K562 (cell line): Measurements from ENCODE around the gene TESK1. TPM values are rescaled to one million over a fixed set of nuclear protein-coding genes. Genes with fewer than 3 reads are reported as not detected.

ENCODE experiments used
- ATAC-seq: fragments of 200-7000 bp; cut with Tn5 transposase; 3 replicates; pipeline ENCODE4 v1.9.1; 2020; ENCODE audit warnings: moderate library complexity
- BruUV-seq: library from RNA; stranded (reverse); fragments of 400-500 nt; replicated peaks from 2 replicates; lab custom pipeline; 2021; lab: Mats Ljungman, UMichigan
- CTCF ChIA-PET: fragments of 300-600 bp; formaldehyde crosslinking; extraction: SDS; loops from one replicate; lab custom pipeline; 2021; ENCODE audit warnings: low intra/inter-chr PET ratio; lab: Yijun Ruan, JAX
- POLR2A ChIA-PET: fragments of 300-600, 350-650 bp; sonication (Branson Sonifier 250); formaldehyde crosslinking; extraction: SDS; loops from one replicate; lab custom pipeline; 2021; ENCODE audit warnings: antibody characterized with exemption, inconsistent platforms; lab: Yijun Ruan, JAX
- DNase-seq, 4 experiments: peaks; one replicate each; pipeline versions ENCODE4 v3.0.0 to v3.0.0-alpha.2; 2011 to 2018; ENCODE audit warnings: low spot score in 3 of 4, mixed read lengths in 3 of 4; ENCODE audit errors: extremely low read depth in 1 of 4
- FAIRE-seq: peaks from 2 replicates; lab custom pipeline; 2011; peaks lifted over from hg19 to GRCh38; lab: Jason Lieb, UNC
- H2AFZ ChIP-seq: 2 replicates; pipeline ENCODE4 v1.6.0; 2011; ENCODE audit warnings: low read depth, low read length, control low read depth, inconsistent platforms
- H3K27ac ChIP-seq: fragments of 200-600 bp; 3 replicates; pipeline ENCODE4 v1.8.0; 2011; ENCODE audit warnings: low read depth, mild to moderate bottlenecking, control low read depth, inconsistent platforms, low read length, moderate library complexity, mixed read lengths; ENCODE audit errors: extremely low read depth
- H3K27me3 ChIP-seq, 2 experiments: fragments of 300-600 bp in 1 of 2; 2 replicates in 1 of 2; 3 replicates in 1 of 2; pipeline versions ENCODE4 v1.6.0 to v1.8.0; 2011; ENCODE audit warnings: inconsistent platforms in 2 of 2, low read length in 2 of 2, mild to moderate bottlenecking in 1 of 2, mixed read lengths in 1 of 2, moderate library complexity in 1 of 2; ENCODE audit not compliant: control insufficient read depth in 2 of 2, insufficient read depth in 2 of 2
- H3K36me3 ChIP-seq: fragments of 300-600 bp; 3 replicates; pipeline ENCODE4 v1.8.0; 2011; ENCODE audit warnings: mild to moderate bottlenecking, low read length, inconsistent platforms; ENCODE audit not compliant: control insufficient read depth, insufficient read depth
- H3K4me1 ChIP-seq, 2 experiments: fragments of 200-600 bp in 1 of 2; replicated peaks in 1 of 2; 2 replicates in 1 of 2; 3 replicates in 1 of 2; pipeline versions ENCODE4 v1.5.1 to v1.8.0; 2011; ENCODE audit warnings: inconsistent platforms in 2 of 2, low read length in 2 of 2, mild to moderate bottlenecking in 1 of 2, mixed read lengths in 1 of 2, moderate library complexity in 1 of 2; ENCODE audit not compliant: control insufficient read depth in 2 of 2, insufficient read depth in 2 of 2
- H3K4me2 ChIP-seq: 2 replicates; pipeline ENCODE4 v1.6.1; 2011; ENCODE audit warnings: low read length, control low read depth, inconsistent platforms, mixed read lengths; ENCODE audit not compliant: insufficient read depth
- H3K4me3 ChIP-seq: fragments of 200-600 bp; sonication (generic), shearing (Covaris generic); 2 replicates; pipeline ENCODE4 v1.5.1; 2016; ENCODE audit warnings: control low read depth, inconsistent platforms
- H3K79me2 ChIP-seq: fragments of 200-600 bp; 3 replicates; pipeline ENCODE4 v1.8.0; 2011; ENCODE audit warnings: low read length, inconsistent platforms; ENCODE audit not compliant: control insufficient read depth, insufficient read depth
- H3K9ac ChIP-seq, 2 experiments: 2 replicates each; pipeline versions ENCODE4 v1.6.0 to v1.6.1; 2011; ENCODE audit warnings: low read depth in 2 of 2, low read length in 2 of 2, control low read depth in 1 of 2, inconsistent platforms in 1 of 2, mild to moderate bottlenecking in 1 of 2, mixed read lengths in 1 of 2; ENCODE audit not compliant: insufficient read depth in 1 of 2
- H3K9me1 ChIP-seq: one replicate; pipeline ENCODE4 v1.6.0; 2011; ENCODE audit warnings: inconsistent platforms, mild to moderate bottlenecking, low read length, moderate library complexity; ENCODE audit not compliant: control insufficient read depth, insufficient read depth
- H3K9me3 ChIP-seq: replicated peaks from 2 replicates; pipeline ENCODE4 v1.5.1; 2011; ENCODE audit warnings: low read depth, low read length, inconsistent platforms; ENCODE audit not compliant: control insufficient read depth, insufficient read depth
- H4K20me1 ChIP-seq: replicated peaks from 2 replicates; pipeline ENCODE4 v1.6.1; 2011; ENCODE audit warnings: low read length, inconsistent platforms, mixed read lengths; ENCODE audit not compliant: control insufficient read depth, insufficient read depth
- ATF7 ChIP-seq: fragments of 450-650 bp; IDR thresholded peaks from 2 replicates; pipeline ENCODE4 v1.7.1; 2014; ENCODE audit warnings: mild to moderate bottlenecking, moderate library complexity
- CTCF ChIP-seq, 3 experiments: IDR thresholded peaks in 2 of 3; conservative IDR thresholded peaks in 1 of 3; 2 replicates each; pipeline ENCODE4 v1.5.1; 2011 to 2012; ENCODE audit warnings: low read length in 3 of 3, mild to moderate bottlenecking in 3 of 3, control low read depth in 2 of 3, improper control_type of control experiment in 1 of 3, inconsistent platforms in 1 of 3, low read depth in 1 of 3, mixed read lengths in 1 of 3, moderate library complexity in 1 of 3; ENCODE audit not compliant: insufficient read depth in 2 of 3
- ELF2 ChIP-seq: fragments of 250-450 bp; sonication (Bioruptor Pico); IDR thresholded peaks from 2 replicates; pipeline ENCODE4 v1.5.0; 2021; ENCODE audit warnings: mild to moderate bottlenecking
- ETV5 ChIP-seq: sonication (generic); formaldehyde crosslinking; IDR thresholded peaks from 2 replicates; pipeline ENCODE4 v1.4.0; 2020; ENCODE audit warnings: low read depth, mild to moderate bottlenecking, missing genetic modification reagents
- FOXK2 ChIP-seq, 2 experiments: fragments of 450-650 bp; IDR thresholded peaks in 1 of 2; conservative IDR thresholded peaks in 1 of 2; 2 replicates each; pipeline ENCODE4 v1.6.1; 2016; ENCODE audit warnings: low read depth in 2 of 2, mild to moderate bottlenecking in 1 of 2
- NFRKB ChIP-seq: fragments of 450-650 bp; IDR thresholded peaks from 2 replicates; pipeline ENCODE4 v1.6.1; 2016; ENCODE audit warnings: low read depth
- NR4A1 ChIP-seq, 2 experiments: fragments of 250-450 bp in 1 of 2; fragments of 450-650 bp in 1 of 2; sonication (Bioruptor Pico) in 1 of 2; IDR thresholded peaks; 2 replicates each; pipeline versions ENCODE4 v1.4.0 to v1.6.1; 2016 to 2020; ENCODE audit warnings: mild to moderate bottlenecking in 2 of 2, missing compliant biosample characterization in 1 of 2, missing genetic modification characterization in 1 of 2, moderate library complexity in 1 of 2
- POLR2G ChIP-seq: fragments of 200-400 bp; formaldehyde crosslinking; IDR thresholded peaks from 2 replicates; pipeline ENCODE4 v1.6.1; 2017; ENCODE audit warnings: low read depth, mild to moderate bottlenecking, antibody characterized with exemption, low read length, moderate library complexity
- RAD21 ChIP-seq, 2 experiments: fragments of 250-450 bp in 1 of 2; fragments of 450-650 bp in 1 of 2; sonication (Bioruptor Pico) in 1 of 2; formaldehyde crosslinking in 1 of 2; IDR thresholded peaks in 1 of 2; conservative IDR thresholded peaks in 1 of 2; 2 replicates each; pipeline versions ENCODE4 v1.4.0 to v1.8.0; 2020 to 2022; ENCODE audit warnings: mild to moderate bottlenecking in 2 of 2, moderate library complexity in 1 of 2
- RCOR1 ChIP-seq, 2 experiments: IDR thresholded peaks; 2 replicates each; pipeline ENCODE4 v1.6.1; 2012; ENCODE audit warnings: low read depth in 2 of 2, low read length in 2 of 2, borderline replicate concordance in 1 of 2, improper control_type of control experiment in 1 of 2
- SMAD1 ChIP-seq: fragments of 150-350 bp; IDR thresholded peaks from 2 replicates; pipeline ENCODE4 v1.6.1; 2014; ENCODE audit warnings: low read length, low read depth; ENCODE audit not compliant: partially characterized antibody
- SMARCC2 ChIP-seq: fragments of 450-650 bp; IDR thresholded peaks from 2 replicates; pipeline ENCODE4 v1.6.1; 2017; ENCODE audit warnings: antibody characterized with exemption, moderate library complexity, mild to moderate bottlenecking, low read depth
- SMC3 ChIP-seq: conservative IDR thresholded peaks from 2 replicates; pipeline ENCODE4 v1.6.1; 2011; ENCODE audit warnings: low read depth, low read length, improper control_type of control experiment; ENCODE audit not compliant: insufficient read depth
- WGBS: fragments of 100-300 bp; shearing (Covaris generic); methylation state at CpG from one replicate; pipeline ENCODE4 v1.1.6; 2016; ENCODE audit warnings: low coverage, mixed read lengths; ENCODE audit not compliant: insufficient coverage; ENCODE audit errors: missing lambda C conversion rate; 5-methylcytosine and 5-hydroxymethylcytosine counted together
- in situ Hi-C: fragments of 300-500 bp; cut with MboI; formaldehyde crosslinking; loops from 4 replicates; pipeline ENCODE4 v1.15.0; 2018; ENCODE audit warnings: inconsistent platforms, mixed read lengths
- intact Hi-C: fragments of 100-400 bp; cut with micrococcal nuclease; formaldehyde crosslinking; loops from 2 replicates; pipeline ENCODE4 v1.14.2; 2022
- polyA plus RNA-seq, 8 experiments: library from polyadenylated mRNA; depleted of rRNA in 4 of 8; stranded (reverse) in 5 of 8; unstranded in 3 of 8; fragments of >200 nt; fragmentation: Nextera tagmentation in 2 of 8; fragmentation: Illumina TruSeq in 1 of 8; extraction: Ambion mirVana in 2 of 8; extraction: Trizol in 1 of 8; gene quantifications; 2 replicates each; pipeline versions ENCODE4 v1.2.1 to v1.2.3, GENCODE V29; 2011 to 2014; ENCODE audit warnings: inconsistent platforms in 1 of 8, missing spikeins in 1 of 8
- total RNA-seq, 7 experiments: library from RNA; depleted of rRNA in 6 of 7; stranded (reverse); fragments of >200 nt in 6 of 7; fragmentation: Illumina TruSeq in 2 of 7; extraction: Trizol in 2 of 7; gene quantifications; 2 replicates each; pipeline versions ENCODE4 v1.2.1 to v1.2.3, GENCODE V29; 2011 to 2021; ENCODE audit warnings: low replicate concordance in 1 of 7
- TF ChIP-seq, protein P1 (sequence below): fragments of 250-450 bp; sonication (Bioruptor Pico); IDR thresholded peaks from 2 replicates; pipeline ENCODE4 v1.4.0; 2020; ENCODE audit warnings: mild to moderate bottlenecking, moderate library complexity

The TESK1 gene
- total and polyA plus RNA-seq, 9 of the 15 experiments (the other 6 are each of a cell fraction or from before 2014, with no cell fraction given) = 0.07 to 10.4 (median 4.1) TPM

DNA sequence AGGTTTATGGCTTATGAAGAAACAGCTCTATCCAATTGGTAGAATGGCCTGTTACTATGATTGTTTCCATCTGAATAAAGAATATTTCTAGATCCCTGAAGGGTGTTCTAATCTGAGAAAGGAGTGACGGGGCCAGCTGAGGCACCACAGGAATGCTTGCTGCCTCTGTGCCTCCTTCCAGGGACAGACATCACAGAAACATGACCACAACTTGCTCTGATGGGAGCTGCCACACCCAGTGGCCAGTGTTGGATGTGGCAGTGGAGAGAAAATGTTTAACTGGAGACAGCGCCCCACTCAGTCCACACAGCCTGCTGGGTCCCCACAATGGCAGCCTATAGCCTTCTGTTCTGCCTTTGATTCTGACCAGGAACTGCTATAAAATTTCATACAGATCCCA is 38.6 kb upstream of the TESK1 start (continued):
- peak; percentile 39 to 91 (median 54); a peak in 5 of 6 replicates for TF ChIP-seq CTCF (IDR thresholded peaks at IDR 0.05 in 2 of 3, conservative IDR thresholded peaks at IDR 0.05 in 1 of 3; ENCODE audit: insufficient read depth in 2 of 3, low read depth in 1 of 3, low read length in 3 of 3)
- 0 out of 2 replicates have a peak, but pooled peaks have one; percentile 25 for TF ChIP-seq SMC3
- TF ChIP-seq NR4A1 (CRISPR knock-in tag; IDR thresholded peaks at IDR 0.05) = no peak
- TF ChIP-seq NR4A1 (tag; IDR thresholded peaks at IDR 0.05) = no peak

DNA sequence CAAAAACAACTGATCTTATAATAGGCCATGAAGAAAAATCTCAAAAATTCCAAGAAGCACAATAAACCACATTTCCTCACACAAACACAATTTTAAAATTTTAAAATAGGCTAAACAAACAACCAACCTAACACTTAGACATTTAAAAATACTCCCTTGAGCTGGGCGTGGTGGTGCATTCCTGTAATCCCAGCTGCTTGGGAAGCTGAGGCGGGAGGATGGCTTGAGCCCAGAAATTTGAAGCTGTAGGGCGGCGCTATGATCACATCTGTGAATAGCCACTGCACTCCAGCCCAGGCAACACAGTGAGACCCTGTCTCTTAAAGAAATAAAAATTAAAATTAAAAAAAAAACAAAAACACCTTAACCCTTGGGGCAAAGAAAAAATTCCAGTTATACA is 36.9 kb upstream of the TESK1 start:
- no peak overlapping the region for H2AFZ ChIP-seq
- no peak overlapping the region for H3K4me3 ChIP-seq
- POLR2A ChIA-PET = no interaction called here
- CTCF ChIA-PET = no interaction called here
- H3K4me1 ChIP-seq = peaks cover 0 to 4% of the 10 kb centered on the region in 2 experiments; a peak in 2 of 5 replicates
- 20% methylated on average over 2 of the region's 4 CpGs for WGBS
- no peak overlapping the region for H3K27ac ChIP-seq
- no peak overlapping the region for H3K4me2 ChIP-seq
- no peak for FAIRE-seq
- in situ Hi-C loops (loop anchor here (25.0 kb wide), 1 partner anchor 681 kb away; a partner anchor contains a TSS), intact Hi-C loops (no loop called here)
- no peak overlapping the region for H3K9ac ChIP-seq
- DNase-seq = no peak
- H4K20me1 ChIP-seq = no peaks in the 10 kb centered on the region
- H3K27me3 ChIP-seq = no peaks in the 10 kb centered on the region
- no peaks in the 10 kb centered on the region for H3K9me3 ChIP-seq
- no peak for ATAC-seq
- no peaks in the 10 kb centered on the region for H3K36me3 ChIP-seq
- H3K9me1 ChIP-seq = no peaks in the 10 kb centered on the region
- BruUV-seq = no TSS peak
- H3K79me2 ChIP-seq = no peaks in the 10 kb centered on the region
- no peak for TF ChIP-seq POLR2G
- TF ChIP-seq SMARCC2 = no peak
- no peak for TF ChIP-seq RCOR1 (IDR thresholded peaks at IDR 0.05; ENCODE audit: borderline replicate concordance in 1 of 2, low read depth in 2 of 2, low read length in 2 of 2)
- no peak for TF ChIP-seq FOXK2 (conservative IDR thresholded peaks at IDR 0.05 in 1 of 2, IDR thresholded peaks at IDR 0.05 in 1 of 2; ENCODE audit: low read depth in 2 of 2)
- TF ChIP-seq, protein P1, sequence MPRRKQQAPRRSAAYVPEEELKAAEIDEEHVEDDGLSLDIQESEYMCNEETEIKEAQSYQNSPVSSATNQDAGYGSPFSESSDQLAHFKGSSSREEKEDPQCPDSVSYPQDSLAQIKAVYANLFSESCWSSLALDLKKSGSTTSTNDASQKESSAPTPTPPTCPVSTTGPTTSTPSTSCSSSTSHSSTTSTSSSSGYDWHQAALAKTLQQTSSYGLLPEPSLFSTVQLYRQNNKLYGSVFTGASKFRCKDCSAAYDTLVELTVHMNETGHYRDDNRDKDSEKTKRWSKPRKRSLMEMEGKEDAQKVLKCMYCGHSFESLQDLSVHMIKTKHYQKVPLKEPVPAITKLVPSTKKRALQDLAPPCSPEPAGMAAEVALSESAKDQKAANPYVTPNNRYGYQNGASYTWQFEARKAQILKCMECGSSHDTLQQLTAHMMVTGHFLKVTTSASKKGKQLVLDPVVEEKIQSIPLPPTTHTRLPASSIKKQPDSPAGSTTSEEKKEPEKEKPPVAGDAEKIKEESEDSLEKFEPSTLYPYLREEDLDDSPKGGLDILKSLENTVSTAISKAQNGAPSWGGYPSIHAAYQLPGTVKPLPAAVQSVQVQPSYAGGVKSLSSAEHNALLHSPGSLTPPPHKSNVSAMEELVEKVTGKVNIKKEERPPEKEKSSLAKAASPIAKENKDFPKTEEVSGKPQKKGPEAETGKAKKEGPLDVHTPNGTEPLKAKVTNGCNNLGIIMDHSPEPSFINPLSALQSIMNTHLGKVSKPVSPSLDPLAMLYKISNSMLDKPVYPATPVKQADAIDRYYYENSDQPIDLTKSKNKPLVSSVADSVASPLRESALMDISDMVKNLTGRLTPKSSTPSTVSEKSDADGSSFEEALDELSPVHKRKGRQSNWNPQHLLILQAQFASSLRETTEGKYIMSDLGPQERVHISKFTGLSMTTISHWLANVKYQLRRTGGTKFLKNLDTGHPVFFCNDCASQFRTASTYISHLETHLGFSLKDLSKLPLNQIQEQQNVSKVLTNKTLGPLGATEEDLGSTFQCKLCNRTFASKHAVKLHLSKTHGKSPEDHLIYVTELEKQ = no peak
- no peak for TF ChIP-seq ETV5 (CRISPR knock-in tag)
- TF ChIP-seq SMAD1 = no peak
- no peak for TF ChIP-seq ATF7
- no peak for TF ChIP-seq NFRKB
- TF ChIP-seq ELF2 (CRISPR knock-in tag) = no peak
- no peak for TF ChIP-seq RAD21 (CRISPR knock-in tag; conservative IDR thresholded peaks at IDR 0.05 in 1 of 2, IDR thresholded peaks at IDR 0.05 in 1 of 2)
- TF ChIP-seq SMC3 = no peak
